Subcutaneous abdominal adipose tissue (tissue), 5 donors: ENCODE results near the gene CNTNAP5.

Source experiments
- H3K27ac ChIP-seq: one replicate; pipeline ENCODE4 v1.7.0; 2013; ENCODE audit warnings: low read depth, mild to moderate bottlenecking, inconsistent platforms, low read length, moderate library complexity
- H3K27me3 ChIP-seq, 5 donors: one replicate each; pipeline ENCODE4 v1.7.0; 2013; ENCODE audit warnings: low read length in 5 of 5, inconsistent platforms in 1 of 5; ENCODE audit not compliant: control insufficient read depth in 5 of 5, insufficient read depth in 4 of 5
- H3K36me3 ChIP-seq, 5 donors: one replicate each; pipeline ENCODE4 v1.7.0; 2013; ENCODE audit warnings: low read length in 5 of 5; ENCODE audit not compliant: control insufficient read depth in 5 of 5, insufficient read depth in 5 of 5
- H3K4me1 ChIP-seq, 5 donors: one replicate each; pipeline ENCODE4 v1.7.0; 2013; ENCODE audit warnings: low read length in 5 of 5, mild to moderate bottlenecking in 3 of 5, moderate library complexity in 1 of 5; ENCODE audit not compliant: control insufficient read depth in 5 of 5, insufficient read depth in 5 of 5
- H3K4me3 ChIP-seq, 5 donors: one replicate each; pipeline ENCODE4 v1.7.0; 2013; ENCODE audit warnings: low read length in 5 of 5, low read depth in 1 of 5
- H3K9ac ChIP-seq, 5 donors: one replicate each; pipeline ENCODE4 v1.7.0; 2013; ENCODE audit warnings: low read length in 5 of 5, mild to moderate bottlenecking in 4 of 5, moderate library complexity in 3 of 5
- H3K9me3 ChIP-seq, 5 donors: one replicate each; pipeline ENCODE4 v1.7.0; 2013; ENCODE audit warnings: low read length in 5 of 5; ENCODE audit not compliant: control insufficient read depth in 5 of 5
- donor health status: healthy.
- donor health status: healthy.
- donor health status: healthy.
- donor health status: healthy.
- donor health status: healthy.

The CNTNAP5 gene

GRCh38 chr2:124178719-124179118 is 153.6 kb downstream of the CNTNAP5 start:
- Histone ChIP-seq H3K27me3 (no peaks in the 10 kb centered on the region), H3K27ac (no peak overlapping the region), H3K36me3 (no peaks in the 10 kb centered on the region), H3K4me3 (no peak overlapping the region), H3K4me1 (peaks cover 0 to 5% (median 0%) of the 10 kb centered on the region in 5 donors), H3K9ac (no peak overlapping the region), H3K9me3 (peaks cover 0 to 4% (median 0%) of the 10 kb centered on the region in 5 donors)

GRCh38 chr2:124180635-124181034 is 155.5 kb downstream of the CNTNAP5 start:
- Histone ChIP-seq H3K4me3 (no peak overlapping the region), H3K27ac (no peak overlapping the region), H3K4me1 (peaks cover 0 to 5% (median 0%) of the 10 kb centered on the region in 5 donors), H3K9me3 (no peaks in the 10 kb centered on the region), H3K9ac (no peak overlapping the region), H3K27me3 (no peaks in the 10 kb centered on the region), H3K36me3 (no peaks in the 10 kb centered on the region)

- Histone ChIP-seq H3K9ac (no peak overlapping the region), H3K36me3 (no peaks in the 10 kb centered on the region), H3K4me3 (no peak overlapping the region), H3K27ac (no peak overlapping the region), H3K9me3 (no peaks in the 10 kb centered on the region), H3K4me1 (peaks cover 0 to 4% (median 0%) of the 10 kb centered on the region in 5 donors), H3K27me3 (no peaks in the 10 kb centered on the region)
Observed at GRCh38 chr2:124186801-124187200, 161.7 kb downstream of the CNTNAP5 start.

GRCh38 chr2:124187948-124188347 is 162.9 kb downstream of the CNTNAP5 start:
- Histone ChIP-seq H3K9me3 (peaks cover 0 to 5% (median 0%) of the 10 kb centered on the region in 5 donors), H3K36me3 (no peaks in the 10 kb centered on the region), H3K4me3 (no peak overlapping the region), H3K9ac (no peak overlapping the region), H3K27ac (no peak overlapping the region), H3K4me1 (peaks cover 0 to 4% (median 0%) of the 10 kb centered on the region in 5 donors), H3K27me3 (no peaks in the 10 kb centered on the region)

- Histone ChIP-seq H3K36me3 (no peaks in the 10 kb centered on the region), H3K4me3 (no peak overlapping the region), H3K9ac (no peak overlapping the region), H3K4me1 (peaks cover 0 to 4% (median 0%) of the 10 kb centered on the region in 5 donors), H3K27ac (no peak overlapping the region), H3K9me3 (peaks cover 0 to 5% (median 0%) of the 10 kb centered on the region in 5 donors), H3K27me3 (no peaks in the 10 kb centered on the region)
Observed at GRCh38 chr2:124193706-124194105, 168.6 kb downstream of the CNTNAP5 start.

- Histone ChIP-seq H3K27me3 (no peaks in the 10 kb centered on the region), H3K36me3 (no peaks in the 10 kb centered on the region), H3K9me3 (no peaks in the 10 kb centered on the region), H3K27ac (no peak overlapping the region), H3K4me3 (no peak overlapping the region), H3K4me1 (peaks cover 0 to 5% (median 0%) of the 10 kb centered on the region in 5 donors), H3K9ac (no peak overlapping the region)
Observed at GRCh38 chr2:124201713-124202112, 176.6 kb downstream of the CNTNAP5 start.

GRCh38 chr2:124209441-124209840 is 184.4 kb downstream of the CNTNAP5 start:
- H3K36me3 ChIP-seq: no peaks in the 10 kb centered on the region
- H3K4me3 ChIP-seq: no peak overlapping the region
- H3K9ac ChIP-seq: no peak overlapping the region
- H3K4me1 ChIP-seq: no peaks in the 10 kb centered on the region
- no peaks in the 10 kb centered on the region for H3K27me3 ChIP-seq
- H3K27ac ChIP-seq: no peak overlapping the region
- no peaks in the 10 kb centered on the region for H3K9me3 ChIP-seq

GRCh38 chr2:124211461-124211860 is 186.4 kb downstream of the CNTNAP5 start:
- H3K27ac ChIP-seq: no peak overlapping the region
- no peak overlapping the region for H3K9ac ChIP-seq
- no peaks in the 10 kb centered on the region for H3K4me1 ChIP-seq
- no peaks in the 10 kb centered on the region for H3K36me3 ChIP-seq
- no peaks in the 10 kb centered on the region for H3K9me3 ChIP-seq
- H3K27me3 ChIP-seq: no peaks in the 10 kb centered on the region
- H3K4me3 ChIP-seq: no peak overlapping the region

GRCh38 chr2:124213977-124214587 is 189.0 kb downstream of the CNTNAP5 start:
- Histone ChIP-seq H3K9ac (no peak overlapping the region), H3K27ac (no peak overlapping the region), H3K4me3 (no peak overlapping the region), H3K4me1 (no peaks in the 10 kb centered on the region), H3K9me3 (no peaks in the 10 kb centered on the region), H3K27me3 (no peaks in the 10 kb centered on the region), H3K36me3 (no peaks in the 10 kb centered on the region)

- Histone ChIP-seq H3K27me3 (no peaks in the 10 kb centered on the region), H3K9ac (no peak overlapping the region), H3K4me1 (peaks cover 0 to 12% (median 0%) of the 10 kb centered on the region in 5 donors), H3K36me3 (no peaks in the 10 kb centered on the region), H3K27ac (no peak overlapping the region), H3K9me3 (no peaks in the 10 kb centered on the region), H3K4me3 (no peak overlapping the region)
Observed at GRCh38 chr2:124246170-124246569, 221.1 kb downstream of the CNTNAP5 start.
